ENCODE data around the gene HSPBP1.

DNA sequence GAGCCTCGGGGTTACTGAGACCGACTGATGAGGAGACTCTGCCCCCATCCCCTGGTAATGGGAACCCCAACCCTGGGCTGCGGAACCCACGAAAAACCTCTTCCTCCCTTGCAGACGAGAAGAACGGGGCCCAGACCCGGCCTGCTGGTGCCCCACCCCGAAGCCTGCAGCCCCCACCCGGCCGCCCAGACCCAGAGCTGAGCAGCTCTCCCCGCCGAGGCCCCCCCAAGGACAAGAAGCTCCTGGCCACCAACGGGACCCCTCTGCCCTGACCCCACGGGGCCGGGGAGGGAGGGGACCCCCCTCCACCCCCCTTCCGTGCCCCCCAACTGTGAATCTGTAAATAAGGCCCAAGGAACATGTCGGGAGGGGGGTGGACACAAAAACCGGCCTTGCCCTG is 31.9 kb upstream of the HSPBP1 start:
- no peak for TF ChIP-seq IRF2 (CRISPR knock-in tag; IDR thresholded peaks at IDR 0.05; ENCODE audit: borderline replicate concordance, low read depth)
- TF ChIP-seq NFE2L1 (CRISPR knock-in tag; IDR thresholded peaks at IDR 0.05), result no peak
- no peak for TF ChIP-seq CBFB (CRISPR knock-in tag; IDR thresholded peaks at IDR 0.05; ENCODE audit: low read depth)
- no peak for TF ChIP-seq CTCF (IDR thresholded peaks at IDR 0.05)
- no peak for TF ChIP-seq TCF7 (CRISPR knock-in tag; IDR thresholded peaks at IDR 0.05; ENCODE audit: low read depth)
- TF ChIP-seq, protein P1, sequence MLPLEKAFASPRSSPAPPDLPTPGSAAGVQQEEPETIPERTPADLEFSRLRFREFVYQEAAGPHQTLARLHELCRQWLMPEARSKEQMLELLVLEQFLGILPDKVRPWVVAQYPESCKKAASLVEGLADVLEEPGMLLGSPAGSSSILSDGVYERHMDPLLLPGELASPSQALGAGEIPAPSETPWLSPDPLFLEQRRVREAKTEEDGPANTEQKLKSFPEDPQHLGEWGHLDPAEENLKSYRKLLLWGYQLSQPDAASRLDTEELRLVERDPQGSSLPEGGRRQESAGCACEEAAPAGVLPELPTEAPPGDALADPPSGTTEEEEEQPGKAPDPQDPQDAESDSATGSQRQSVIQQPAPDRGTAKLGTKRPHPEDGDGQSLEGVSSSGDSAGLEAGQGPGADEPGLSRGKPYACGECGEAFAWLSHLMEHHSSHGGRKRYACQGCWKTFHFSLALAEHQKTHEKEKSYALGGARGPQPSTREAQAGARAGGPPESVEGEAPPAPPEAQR (CRISPR knock-in tag; IDR thresholded peaks at IDR 0.05), result no peak
- TF ChIP-seq NR3C1 (CRISPR knock-in tag; conservative IDR thresholded peaks at IDR 0.05; ENCODE audit: low read depth), result no peak
- TF ChIP-seq, protein P2, sequence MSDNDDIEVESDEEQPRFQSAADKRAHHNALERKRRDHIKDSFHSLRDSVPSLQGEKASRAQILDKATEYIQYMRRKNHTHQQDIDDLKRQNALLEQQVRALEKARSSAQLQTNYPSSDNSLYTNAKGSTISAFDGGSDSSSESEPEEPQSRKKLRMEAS (CRISPR knock-in tag; IDR thresholded peaks at IDR 0.05), result no peak
